NCI-H1436 treated with DMSO at 0.1 percent for 48 hours (cell line): ENCODE data around the gene RGS1.

Experiments
- DNase-seq: peaks from one replicate; lab custom pipeline; 2025; lab: John Stamatoyannopoulos, UW

Gene RGS1

GRCh38 chr1:192581131-192581927 is 5.8 kb downstream of the RGS1 start:
- DNase-seq, result no peak

- no peak for DNase-seq
These were observed 9.3 kb downstream of the RGS1 start for GRCh38 chr1:192584866-192585265.

GRCh38 chr1:192587386-192588266 is 12.1 kb downstream of the RGS1 start:
- DNase-seq, result no peak

GRCh38 chr1:192588546-192588945 is 13.0 kb downstream of the RGS1 start:
- no peak for DNase-seq

GRCh38 chr1:192589813-192590212 is 14.2 kb downstream of the RGS1 start:
- no peak for DNase-seq

GRCh38 chr1:192592517-192592916 is 16.9 kb downstream of the RGS1 start:
- no peak for DNase-seq

GRCh38 chr1:192592981-192593708 is 17.6 kb downstream of the RGS1 start:
- DNase-seq, result no peak

- DNase-seq, result no peak
These were observed 19.7 kb downstream of the RGS1 start for GRCh38 chr1:192595299-192595698.

GRCh38 chr1:192598589-192598988 is 23.0 kb downstream of the RGS1 start:
- no peak for DNase-seq

GRCh38 chr1:192600275-192600674 is 24.7 kb downstream of the RGS1 start:
- DNase-seq, result no peak

- no peak for DNase-seq
These were observed 25.6 kb downstream of the RGS1 start for GRCh38 chr1:192601143-192601542.

GRCh38 chr1:192601567-192601966 is 26.0 kb downstream of the RGS1 start:
- DNase-seq, result no peak

- no peak for DNase-seq
These were observed 27.2 kb downstream of the RGS1 start for GRCh38 chr1:192602757-192603156.

- no peak for DNase-seq
These were observed 27.7 kb downstream of the RGS1 start for GRCh38 chr1:192603218-192603787.

GRCh38 chr1:192604979-192605620 is 29.5 kb downstream of the RGS1 start:
- no peak for DNase-seq

- DNase-seq, result no peak
These were observed 33.1 kb downstream of the RGS1 start for GRCh38 chr1:192608671-192609070.

- DNase-seq, result no peak
These were observed 33.8 kb downstream of the RGS1 start for GRCh38 chr1:192609110-192610079.

GRCh38 chr1:192610112-192610889 is 34.7 kb downstream of the RGS1 start:
- DNase-seq, result no peak

GRCh38 chr1:192615055-192615454 is 39.5 kb downstream of the RGS1 start:
- DNase-seq, result no peak
